CD4-positive, alpha-beta memory T cell (primary cell): ENCODE data around the gene UBE2Q2. TPM values are rescaled to one million over a fixed set of nuclear protein-coding genes. Genes with fewer than 3 reads are reported as not detected.

ENCODE experiments used
- CTCF ChIA-PET: fragments of 350-600 bp; sonication (Branson Sonifier 250); formaldehyde crosslinking; loops from one replicate; lab custom pipeline; 2021; ENCODE audit warnings: inconsistent platforms; ENCODE audit not compliant: partially characterized antibody; lab: Charles Lee
- POLR2A ChIA-PET: fragments of 350-600 bp; sonication (Branson Sonifier 250); formaldehyde crosslinking; loops from one replicate; lab custom pipeline; 2021; ENCODE audit not compliant: partially characterized antibody; lab: Charles Lee
- DNase-seq, 5 donors: peaks; one replicate each; pipeline versions ENCODE4 v3.0.0 to v3.0.0-alpha.2; 2020 to 2022; ENCODE audit warnings: mixed read lengths in 1 of 5
- H3K27ac ChIP-seq: one replicate; pipeline ENCODE4 v1.7.0; 2013; ENCODE audit warnings: low read depth, low read length
- H3K27me3 ChIP-seq: 2 replicates; pipeline ENCODE4 v1.7.0; 2013; ENCODE audit warnings: mild to moderate bottlenecking, low read length, moderate library complexity; ENCODE audit not compliant: insufficient read depth
- H3K36me3 ChIP-seq: 2 replicates; pipeline ENCODE4 v1.7.0; 2013; ENCODE audit warnings: mild to moderate bottlenecking, low read length, moderate library complexity; ENCODE audit not compliant: insufficient read depth
- H3K4me1 ChIP-seq: 2 replicates; pipeline ENCODE4 v1.7.0; 2013; ENCODE audit warnings: mild to moderate bottlenecking, low read length, moderate library complexity; ENCODE audit not compliant: insufficient read depth
- H3K4me3 ChIP-seq, 2 donors: one replicate each; pipeline ENCODE4 v1.7.0; 2013; ENCODE audit warnings: low read length in 2 of 2, mild to moderate bottlenecking in 1 of 2
- H3K9me3 ChIP-seq, 2 donors: one replicate each; pipeline ENCODE4 v1.7.0; 2013; ENCODE audit warnings: low read length in 2 of 2, control low read depth in 1 of 2; ENCODE audit not compliant: control insufficient read depth in 1 of 2
- H3K27ac Mint-ChIP-seq, 7 donors: one replicate each; pipeline ENCODE4 v1.8.0; 2020 to 2021; ENCODE audit warnings: mixed read lengths in 7 of 7, mild to moderate bottlenecking in 6 of 7, inconsistent platforms in 3 of 7, moderate library complexity in 3 of 7
- H3K27me3 Mint-ChIP-seq, 2 donors: one replicate each; pipeline ENCODE4 v1.8.0; 2020 to 2021; ENCODE audit warnings: mixed read lengths in 2 of 2
- H3K36me3 Mint-ChIP-seq, 2 donors: one replicate each; pipeline ENCODE4 v1.8.0; 2020 to 2021; ENCODE audit warnings: mixed read lengths in 2 of 2, inconsistent platforms in 1 of 2, mild to moderate bottlenecking in 1 of 2
- H3K4me1 Mint-ChIP-seq, 4 donors: one replicate each; pipeline ENCODE4 v1.8.0; 2020 to 2021; ENCODE audit warnings: mixed read lengths in 4 of 4, mild to moderate bottlenecking in 1 of 4
- H3K4me3 Mint-ChIP-seq, 8 donors: one replicate each; pipeline ENCODE4 v1.8.0; 2020 to 2021; ENCODE audit warnings: mixed read lengths in 8 of 8, mild to moderate bottlenecking in 7 of 8, moderate library complexity in 6 of 8, inconsistent platforms in 3 of 8
- H3K9me3 Mint-ChIP-seq, 8 donors: one replicate each; pipeline ENCODE4 v1.8.0; 2020 to 2021; ENCODE audit warnings: mixed read lengths in 8 of 8, mild to moderate bottlenecking in 5 of 8, inconsistent platforms in 3 of 8, moderate library complexity in 1 of 8
- intact Hi-C: fragments of 100-400 bp; cut with micrococcal nuclease; formaldehyde crosslinking; loops from one replicate; pipeline ENCODE4 v1.15.1; 2023
- polyA plus RNA-seq, 2 donors: library from polyadenylated mRNA; unstranded; fragments of 300-500 nt; fragmentation: Illumina TruSeq; gene quantifications; one replicate each; pipeline ENCODE4 v1.2.3, GENCODE V29; 2021
- total RNA-seq, 2 experiments: library from RNA; stranded (reverse); gene quantifications; one replicate each; pipeline ENCODE4 v1.2.3, GENCODE V29; 2021

UBE2Q2 gene
- total and polyA plus RNA-seq, 4 experiments from 2014 or later = 38.0 to 67.1 (median 50.9) TPM

DNA sequence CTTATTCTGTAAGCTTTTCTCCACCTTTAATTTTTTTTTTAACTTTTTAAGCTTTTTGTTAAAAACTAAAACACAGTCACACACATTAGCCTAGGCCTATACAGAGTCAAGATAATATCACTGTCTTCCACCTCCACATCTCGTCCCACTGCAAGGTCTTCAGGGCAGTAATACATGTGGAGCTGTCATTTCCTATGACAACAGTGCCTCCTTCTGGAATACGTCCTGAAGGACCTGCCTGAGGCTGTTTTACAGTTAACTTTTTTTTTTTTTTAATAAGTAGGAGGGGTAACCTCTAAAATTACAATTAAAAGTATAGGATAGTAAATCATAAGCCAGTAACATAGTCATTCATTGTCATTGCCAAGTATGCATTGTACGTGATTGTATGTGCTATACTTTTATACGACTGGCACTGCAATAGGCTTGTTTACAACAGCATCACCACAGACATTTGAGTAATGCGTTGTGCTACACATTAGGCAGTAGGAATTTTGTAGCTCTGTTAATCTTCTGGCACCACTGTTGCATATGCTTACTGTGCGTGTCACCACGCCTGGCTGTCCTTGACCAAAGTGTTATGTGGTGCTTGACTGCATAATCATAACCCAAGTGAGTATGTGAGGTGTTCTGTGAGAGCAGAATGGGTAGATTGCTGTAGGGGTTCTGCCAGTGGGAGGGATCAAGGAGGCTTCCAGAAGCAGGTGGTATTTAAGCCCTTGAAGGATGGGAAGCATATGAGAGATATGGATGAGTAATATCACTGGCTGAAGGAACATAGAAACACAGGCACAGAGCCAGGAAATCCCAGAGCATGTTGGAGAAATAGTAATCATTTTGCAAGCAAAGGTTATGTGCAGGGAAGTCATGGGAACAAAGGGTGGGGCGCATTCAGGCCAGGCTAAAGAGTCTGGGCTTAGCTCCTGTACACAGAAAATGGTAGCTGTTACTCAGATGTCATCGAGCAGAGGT, 78.8 kb downstream of the UBE2Q2 start:
- ChIA-PET POLR2A (no interaction called here), CTCF (interaction anchor here (0.6 to 2.3 kb wide), 8 partner anchors 95 to 554 kb away, joined by 3 to 19 read pairs (median 3); partner anchors contain the start of gene MAN2C1)
- Histone ChIP-seq H3K27ac (no peak overlapping the region), H3K9me3 (no peaks in the 10 kb centered on the region), H3K4me3 (no peak overlapping the region), H3K4me1 (no peaks in the 10 kb centered on the region), H3K27me3 (no peaks in the 10 kb centered on the region), H3K36me3 (peaks cover 17% of the 10 kb centered on the region)
- intact Hi-C loops = no loop called here
- no peaks in the 10 kb centered on the region for H3K27me3 Mint-ChIP-seq
- H3K27ac Mint-ChIP-seq = no peak overlapping the region
- no peak overlapping the region for H3K4me3 Mint-ChIP-seq
- no peaks in the 10 kb centered on the region for H3K9me3 Mint-ChIP-seq
- peaks cover 55 to 69% of the 10 kb centered on the region in 2 donors for H3K36me3 Mint-ChIP-seq
- DNase-seq = peak in 4 of 5 donors; percentile 12 to 32 (median 23)
- peaks cover 15 to 32% (median 19%) of the 10 kb centered on the region in 4 donors for H3K4me1 Mint-ChIP-seq

DNA sequence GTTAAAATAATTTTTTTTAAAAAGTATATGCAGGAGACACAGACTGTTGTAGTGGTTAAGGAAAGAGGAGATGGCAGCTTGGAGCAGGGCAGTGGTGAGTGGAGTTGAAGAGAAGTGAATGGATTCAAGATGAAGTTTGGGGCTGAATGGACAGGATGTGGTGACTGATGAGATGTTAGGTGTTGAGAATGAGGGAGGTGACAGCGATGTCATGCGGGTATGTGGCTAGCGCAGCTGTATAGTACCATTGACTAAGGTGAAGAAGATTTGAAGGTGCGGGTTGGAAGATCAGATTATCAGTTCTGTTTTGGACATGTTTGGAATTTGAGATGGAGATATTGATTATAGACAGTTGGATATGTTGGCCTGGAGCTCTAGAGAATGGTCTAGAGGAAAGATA, 80.5 kb downstream of the UBE2Q2 start:
- no peak overlapping the region for H3K4me3 ChIP-seq
- H3K36me3 ChIP-seq = peaks cover under 1% of the 10 kb centered on the region
- Mint-ChIP-seq H3K36me3 (peaks cover 51 to 65% of the 10 kb centered on the region in 2 donors), H3K4me1 (peaks cover 22 to 32% (median 25%) of the 10 kb centered on the region in 4 donors), H3K9me3 (no peaks in the 10 kb centered on the region), H3K27ac (peak overlapping the region in 4 of 7 donors; percentile 1 to 86 (median 29)), H3K27me3 (no peaks in the 10 kb centered on the region), H3K4me3 (peak overlapping the region in 1 of 8 donors; percentile 32)
- H3K27me3 ChIP-seq = no peaks in the 10 kb centered on the region
- intact Hi-C loops = no loop called here
- no peaks in the 10 kb centered on the region for H3K4me1 ChIP-seq
- ChIA-PET CTCF (interaction anchor here (0.6 kb wide), 1 partner anchor 1432 kb away, joined by 3 read pairs; no protein-coding TSS in a partner anchor), POLR2A (no interaction called here)
- DNase-seq = no peak
- no peak overlapping the region for H3K27ac ChIP-seq
- no peaks in the 10 kb centered on the region for H3K9me3 ChIP-seq

DNA sequence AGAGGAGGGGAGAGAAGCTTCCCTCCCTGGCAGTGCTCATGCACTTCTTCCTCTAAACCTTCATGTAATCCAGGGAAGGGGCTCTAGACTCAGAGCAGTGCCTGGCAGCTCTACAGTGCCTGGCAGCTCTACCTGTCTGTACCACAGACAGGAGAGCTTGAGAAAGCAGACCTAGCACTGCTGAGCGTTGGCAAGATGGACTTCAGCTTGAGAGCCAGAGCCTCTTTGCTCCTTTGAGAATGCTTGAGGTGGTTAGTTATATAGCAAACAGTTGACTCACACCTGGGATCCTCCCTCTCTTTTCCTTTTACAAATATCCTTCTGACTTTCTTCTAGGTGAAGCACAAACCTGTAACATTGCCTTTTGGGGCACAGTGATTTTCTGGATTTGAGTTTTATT, 81.3 kb downstream of the UBE2Q2 start:
- no peaks in the 10 kb centered on the region for H3K4me1 ChIP-seq
- no peak overlapping the region for H3K27ac ChIP-seq
- no peaks in the 10 kb centered on the region for H3K27me3 ChIP-seq
- ChIA-PET CTCF (no interaction called here), POLR2A (no interaction called here)
- no peak overlapping the region for H3K27ac Mint-ChIP-seq
- intact Hi-C loops = no loop called here
- H3K36me3 Mint-ChIP-seq = peaks cover 43 to 58% of the 10 kb centered on the region in 2 donors
- no peaks in the 10 kb centered on the region for H3K36me3 ChIP-seq
- H3K9me3 Mint-ChIP-seq = no peaks in the 10 kb centered on the region
- H3K4me3 ChIP-seq = no peak overlapping the region
- H3K4me1 Mint-ChIP-seq = peaks cover 22 to 32% (median 24%) of the 10 kb centered on the region in 4 donors
- H3K4me3 Mint-ChIP-seq = no peak overlapping the region
- H3K27me3 Mint-ChIP-seq = no peaks in the 10 kb centered on the region
- no peak for DNase-seq
- H3K9me3 ChIP-seq = no peaks in the 10 kb centered on the region

DNA sequence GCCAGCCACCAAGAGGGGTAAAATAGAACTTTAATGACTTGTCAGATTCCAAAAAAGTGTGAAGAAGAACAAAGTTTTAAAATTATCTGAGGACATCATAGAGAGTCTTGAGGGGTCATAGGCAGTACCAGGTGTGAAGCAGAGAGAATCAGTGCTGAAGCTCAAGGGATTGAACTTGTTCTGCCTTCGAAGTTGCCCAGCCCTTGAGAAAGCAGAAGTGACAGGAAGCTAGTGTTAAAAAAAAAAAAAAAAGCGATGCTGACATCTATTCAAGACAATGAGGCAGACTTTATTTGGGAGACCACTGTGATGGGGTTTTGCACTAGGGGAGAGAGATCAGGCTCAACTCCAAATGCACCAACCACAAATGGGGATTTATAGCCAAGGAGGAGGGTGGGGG, 82.2 kb downstream of the UBE2Q2 start:
- POLR2A ChIA-PET = no interaction called here
- peak overlapping the region in 2 of 7 donors; percentile 3 to 45 for H3K27ac Mint-ChIP-seq
- Histone ChIP-seq H3K9me3 (no peaks in the 10 kb centered on the region), H3K4me3 (no peak overlapping the region), H3K4me1 (no peaks in the 10 kb centered on the region), H3K27me3 (no peaks in the 10 kb centered on the region), H3K27ac (no peak overlapping the region), H3K36me3 (peaks cover 8% of the 10 kb centered on the region)
- no peaks in the 10 kb centered on the region for H3K27me3 Mint-ChIP-seq
- DNase-seq = no peak
- no peak overlapping the region for H3K4me3 Mint-ChIP-seq
- H3K36me3 Mint-ChIP-seq = peaks cover 39 to 57% of the 10 kb centered on the region in 2 donors
- peaks cover 23 to 36% (median 27%) of the 10 kb centered on the region in 4 donors for H3K4me1 Mint-ChIP-seq
- CTCF ChIA-PET = no interaction called here
- no peaks in the 10 kb centered on the region for H3K9me3 Mint-ChIP-seq
- intact Hi-C loops = no loop called here

DNA sequence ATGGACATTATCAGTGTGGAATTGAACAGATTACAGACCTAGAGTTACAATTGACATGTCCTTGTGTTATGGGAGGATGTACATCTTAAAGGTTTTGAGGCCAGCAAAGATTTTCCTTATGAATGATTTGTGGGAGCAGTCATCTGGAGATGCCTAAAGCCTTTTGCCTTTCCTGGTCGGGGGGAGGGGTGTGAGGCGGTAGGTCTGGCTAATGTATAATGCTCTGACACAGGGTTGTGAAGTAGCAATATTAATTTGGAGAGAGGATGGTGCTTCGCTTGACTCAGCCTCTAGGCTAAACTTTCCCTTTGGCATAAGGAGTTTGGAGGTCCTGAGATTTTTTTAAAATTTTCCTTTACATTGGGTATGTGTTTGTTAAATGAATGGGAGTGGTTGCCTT, 83.7 kb downstream of the UBE2Q2 start:
- Histone ChIP-seq H3K27ac (no peak overlapping the region), H3K36me3 (peaks cover 8% of the 10 kb centered on the region), H3K4me3 (no peak overlapping the region), H3K27me3 (no peaks in the 10 kb centered on the region), H3K9me3 (no peaks in the 10 kb centered on the region), H3K4me1 (no peaks in the 10 kb centered on the region)
- Mint-ChIP-seq H3K27me3 (no peaks in the 10 kb centered on the region), H3K9me3 (no peaks in the 10 kb centered on the region), H3K36me3 (peaks cover 50 to 65% of the 10 kb centered on the region in 2 donors), H3K4me1 (peaks cover 22 to 36% (median 28%) of the 10 kb centered on the region in 4 donors), H3K4me3 (no peak overlapping the region), H3K27ac (peak overlapping the region in 1 of 7 donors; percentile 19)
- intact Hi-C loops = no loop called here
- POLR2A ChIA-PET = no interaction called here
- no peak for DNase-seq
- CTCF ChIA-PET = interaction anchor here (1.1 kb wide), 1 partner anchor 117 kb away, joined by 3 read pairs; no protein-coding TSS in a partner anchor

DNA sequence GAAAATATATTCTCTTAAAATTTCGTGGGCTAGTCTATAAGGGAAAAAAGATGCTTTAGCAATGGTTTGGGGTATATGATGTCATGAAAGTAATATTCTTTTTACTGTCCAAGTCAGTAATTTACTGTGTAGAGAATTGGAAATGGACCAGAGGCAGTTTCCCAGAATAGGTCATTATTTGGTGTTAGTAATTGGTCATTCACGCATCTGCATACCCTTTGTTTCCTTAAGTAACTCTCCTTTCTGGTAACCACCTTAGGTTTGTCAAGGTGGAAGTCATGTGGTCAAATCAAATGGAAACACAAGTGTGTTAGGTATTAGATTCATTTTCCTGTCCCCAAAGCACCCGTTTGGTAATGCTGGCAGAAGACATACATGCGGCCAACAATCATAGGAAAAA, 84.4 kb downstream of the UBE2Q2 start:
- Histone ChIP-seq H3K27me3 (no peaks in the 10 kb centered on the region), H3K4me3 (no peak overlapping the region), H3K9me3 (no peaks in the 10 kb centered on the region), H3K36me3 (peaks cover 8% of the 10 kb centered on the region), H3K27ac (no peak overlapping the region), H3K4me1 (no peaks in the 10 kb centered on the region)
- CTCF ChIA-PET = no interaction called here
- no peaks in the 10 kb centered on the region for H3K27me3 Mint-ChIP-seq
- POLR2A ChIA-PET = no interaction called here
- H3K4me1 Mint-ChIP-seq = peaks cover 18 to 30% (median 23%) of the 10 kb centered on the region in 4 donors
- peak overlapping the region in 1 of 7 donors; percentile 14 for H3K27ac Mint-ChIP-seq
- H3K9me3 Mint-ChIP-seq = no peaks in the 10 kb centered on the region
- peaks cover 48 to 62% of the 10 kb centered on the region in 2 donors for H3K36me3 Mint-ChIP-seq
- intact Hi-C loops = no loop called here
- DNase-seq = no peak
- H3K4me3 Mint-ChIP-seq = no peak overlapping the region
